GM23248 (cell line): Measurements from ENCODE around the gene ARID1B. TPM values are rescaled to one million over a fixed set of nuclear protein-coding genes. Genes with fewer than 3 reads are reported as not detected.

Source experiments
- DNase-seq: peaks from one replicate; pipeline ENCODE4 v3.0.0-alpha.2; 2015
- H2AFZ ChIP-seq: fragments of 200-600 bp; sonication (generic); 2 replicates; pipeline ENCODE4 v1.6.1; 2016; ENCODE audit warnings: antibody characterized with exemption
- H3F3A ChIP-seq: fragments of 200-600 bp; sonication (generic); 2 replicates; pipeline ENCODE4 v1.6.1; 2016; ENCODE audit warnings: mild to moderate bottlenecking, antibody characterized with exemption, mixed run types; ENCODE audit not compliant: insufficient read depth
- H3K27ac ChIP-seq: fragments of 200-600 bp; sonication (generic); 2 replicates; pipeline ENCODE4 v1.5.1; 2016; ENCODE audit warnings: mild to moderate bottlenecking
- H3K27me3 ChIP-seq: fragments of 200-600 bp; sonication (generic); replicated peaks from 2 replicates; pipeline ENCODE4 v1.6.1; 2016; ENCODE audit warnings: mild to moderate bottlenecking; ENCODE audit not compliant: insufficient read depth
- H3K36me3 ChIP-seq: fragments of 200-600 bp; sonication (generic); 2 replicates; pipeline ENCODE4 v1.6.1; 2016; ENCODE audit warnings: low read depth, mild to moderate bottlenecking
- H3K4me1 ChIP-seq: fragments of 200-600 bp; sonication (generic); 2 replicates; pipeline ENCODE4 v1.6.1; 2016; ENCODE audit warnings: mild to moderate bottlenecking; ENCODE audit not compliant: insufficient read depth
- H3K4me2 ChIP-seq: fragments of 200-600 bp; sonication (generic); one replicate; pipeline ENCODE4 v1.6.1; 2016; ENCODE audit warnings: mild to moderate bottlenecking; ENCODE audit not compliant: unreplicated experiment
- H3K4me3 ChIP-seq: fragments of 200-600 bp; sonication (generic); 2 replicates; pipeline ENCODE4 v1.5.1; 2016; ENCODE audit warnings: mild to moderate bottlenecking
- H3K79me2 ChIP-seq: fragments of 200-600 bp; sonication (generic); 2 replicates; pipeline ENCODE4 v1.6.1; 2016; ENCODE audit warnings: mild to moderate bottlenecking; ENCODE audit not compliant: insufficient read depth
- H3K9ac ChIP-seq: fragments of 200-600 bp; sonication (generic); 2 replicates; pipeline ENCODE4 v1.6.1; 2016; ENCODE audit warnings: mild to moderate bottlenecking
- H3K9me2 ChIP-seq: fragments of 200-600 bp; sonication (generic); 2 replicates; pipeline ENCODE4 v1.6.1; 2016; ENCODE audit warnings: mixed run types, mild to moderate bottlenecking, moderate library complexity; ENCODE audit not compliant: insufficient read depth
- H3K9me3 ChIP-seq: fragments of 200-600 bp; sonication (generic); one replicate; pipeline ENCODE4 v1.6.1; 2017; ENCODE audit warnings: low read depth
- H4K20me1 ChIP-seq: fragments of 200-600 bp; sonication (generic); 2 replicates; pipeline ENCODE4 v1.6.0; 2016; ENCODE audit not compliant: insufficient read depth
- EZH2 ChIP-seq: fragments of 200-600 bp; sonication (generic); IDR thresholded peaks from 2 replicates; pipeline ENCODE4 v1.6.1; 2018; ENCODE audit warnings: antibody characterized with exemption, mild to moderate bottlenecking; ENCODE audit not compliant: insufficient read depth, poor library complexity, severe bottlenecking
- EZH2phosphoT487 ChIP-seq: fragments of 200-600 bp; sonication (generic); IDR thresholded peaks from 2 replicates; pipeline ENCODE4 v1.6.1; 2018; ENCODE audit warnings: antibody characterized with exemption, moderate library complexity, mild to moderate bottlenecking, low read depth; ENCODE audit not compliant: insufficient read depth
- WGBS, 2 experiments: methylation state at CpG; one replicate each; pipeline ENCODE4 v1.1.6; 2015 to 2017; ENCODE audit warnings: low lambda C conversion rate in 2 of 2, low coverage in 1 of 2; ENCODE audit errors: missing lambda C conversion rate in 2 of 2; 5-methylcytosine and 5-hydroxymethylcytosine counted together
- in situ Hi-C: fragments of 300-500 bp; cut with MboI; formaldehyde crosslinking; loops from 2 replicates; pipeline ENCODE4 v1.15.0; 2020
- polyA plus RNA-seq: library from polyadenylated mRNA; unstranded; fragments of >200 nt; fragmentation: Nextera tagmentation; extraction: Ambion mirVana; gene quantifications from 2 replicates; pipeline ENCODE4 v1.2.1, GENCODE V29; 2016
- total RNA-seq: library from RNA; depleted of rRNA; stranded (reverse); fragments of >200 nt; shearing (Covaris generic); gene quantifications from 2 replicates; pipeline ENCODE4 v1.2.3, GENCODE V29; 2014

ARID1B gene
- total and polyA plus RNA-seq, 2 experiments from 2014 or later = 19.3 to 21.2 TPM

GRCh38 chr6:156925718-156926607 lies 148.8 kb downstream of the ARID1B start:
- no peak overlapping the region for H3K9ac ChIP-seq

GRCh38 chr6:156928126-156928525 lies 150.9 kb downstream of the ARID1B start:
- Histone ChIP-seq H3K27ac (no peak overlapping the region), H3K4me3 (no peak overlapping the region), H3K9me3 (no peaks in the 10 kb centered on the region), H2AFZ (no peak overlapping the region), H3K79me2 (peaks cover 100% of the 10 kb centered on the region), H3K27me3 (no peaks in the 10 kb centered on the region), H3K9ac (no peak overlapping the region), H3K4me1 (peaks cover 6% of the 10 kb centered on the region; the same call in 1 of the 2 replicates), H3K36me3 (no peaks in the 10 kb centered on the region), H3K9me2 (no peaks in the 10 kb centered on the region), H3F3A (no peaks in the 10 kb centered on the region), H4K20me1 (no peaks in the 10 kb centered on the region), H3K4me2 (no peak overlapping the region)
- no peak for TF ChIP-seq EZH2phosphoT487
- TF ChIP-seq EZH2 = no peak
- no peak for DNase-seq
- 97% methylated on average over 8 of the region's 8 CpGs for WGBS, 2 experiments
- in situ Hi-C loops = no loop called here

More at GRCh38 chr6:156925718-156926607, 148.8 kb downstream of the ARID1B start:
- Histone ChIP-seq H3K36me3 (no peaks in the 10 kb centered on the region), H3K9me2 (no peaks in the 10 kb centered on the region), H3K79me2 (peaks cover 98% of the 10 kb centered on the region), H3F3A (no peaks in the 10 kb centered on the region), H3K4me3 (no peak overlapping the region), H4K20me1 (no peaks in the 10 kb centered on the region), H2AFZ (no peak overlapping the region), H3K9me3 (no peaks in the 10 kb centered on the region), H3K4me2 (no peak overlapping the region), H3K4me1 (peaks cover 6% of the 10 kb centered on the region; the same call in 1 of the 2 replicates), H3K27ac (no peak overlapping the region), H3K27me3 (no peaks in the 10 kb centered on the region)
- DNase-seq = peak; percentile 18
- in situ Hi-C loops = no loop called here
- TF ChIP-seq EZH2 (no peak), EZH2phosphoT487 (no peak)
- 55 to 61% methylated on average over 3 of the region's 3 CpGs for WGBS, 2 experiments

- Histone ChIP-seq H3K9ac (no peak overlapping the region), H3K4me1 (peaks cover 6% of the 10 kb centered on the region; the same call in 1 of the 2 replicates), H3K9me3 (no peaks in the 10 kb centered on the region), H3K9me2 (no peaks in the 10 kb centered on the region), H3K4me3 (no peak overlapping the region), H3K27me3 (no peaks in the 10 kb centered on the region), H3F3A (no peaks in the 10 kb centered on the region), H3K79me2 (peaks cover 100% of the 10 kb centered on the region), H3K36me3 (no peaks in the 10 kb centered on the region), H3K4me2 (no peak overlapping the region), H3K27ac (no peak overlapping the region), H2AFZ (no peak overlapping the region), H4K20me1 (no peaks in the 10 kb centered on the region)
- in situ Hi-C loops = no loop called here
- DNase-seq = no peak
- no peak for TF ChIP-seq EZH2phosphoT487
- no peak for TF ChIP-seq EZH2
- 93 to 96% methylated on average over 5 of the region's 5 CpGs for WGBS, 2 experiments
Observed at GRCh38 chr6:156928972-156929371, 151.8 kb downstream of the ARID1B start.

GRCh38 chr6:156931283-156931682 lies 154.1 kb downstream of the ARID1B start:
- in situ Hi-C loops = no loop called here
- Histone ChIP-seq H3K9me3 (no peaks in the 10 kb centered on the region), H3K4me1 (no peaks in the 10 kb centered on the region)

More at GRCh38 chr6:156931283-156931682, 154.1 kb downstream of the ARID1B start:
- Histone ChIP-seq H3K79me2 (peaks cover 99% of the 10 kb centered on the region), H4K20me1 (no peaks in the 10 kb centered on the region), H3K9me2 (no peaks in the 10 kb centered on the region), H3K4me2 (no peak overlapping the region), H3K36me3 (peaks cover 5% of the 10 kb centered on the region; the same call in 1 of the 2 replicates), H3F3A (no peaks in the 10 kb centered on the region), H3K4me3 (no peak overlapping the region), H2AFZ (no peak overlapping the region), H3K27me3 (no peaks in the 10 kb centered on the region), H3K27ac (no peak overlapping the region), H3K9ac (no peak overlapping the region)
- TF ChIP-seq EZH2phosphoT487 (no peak), EZH2 (no peak)
- no peak for DNase-seq
- WGBS, 2 experiments = 97 to 100% methylated on average over 3 of the region's 3 CpGs
